ENCODE measurements around the gene SGK1.

Gene SGK1

DNA sequence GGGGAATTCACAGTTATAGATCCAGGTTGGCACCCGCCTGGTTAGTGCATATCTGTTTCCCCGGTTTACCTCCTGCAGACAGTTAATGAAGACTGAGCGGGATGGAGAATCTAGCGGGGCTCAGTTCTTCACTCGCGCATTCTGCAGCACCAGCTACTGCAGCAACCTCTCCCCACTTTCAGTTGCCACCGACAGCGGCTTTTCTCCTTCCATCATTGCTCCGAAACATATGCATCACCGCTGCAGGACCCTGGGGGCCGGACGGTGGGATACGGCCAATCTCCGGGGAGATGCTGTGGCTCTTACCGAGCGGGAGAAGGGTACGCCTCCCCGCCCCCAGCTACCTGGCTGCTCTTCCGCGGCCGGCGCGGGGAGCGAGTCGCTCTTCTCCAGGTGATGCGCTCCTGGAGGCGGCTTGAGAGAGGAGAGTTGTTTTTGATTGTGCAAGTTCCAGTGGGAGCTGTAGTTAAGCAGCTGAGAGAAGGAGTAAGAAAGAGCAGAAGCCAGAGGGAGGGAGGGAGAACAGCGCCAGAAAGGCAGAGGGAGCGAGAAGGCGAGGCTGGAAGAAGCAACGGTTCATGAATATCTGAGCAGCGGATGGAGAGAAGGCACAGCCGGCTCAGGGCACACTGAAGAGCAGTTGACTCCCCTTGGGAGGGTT, at the start of gene SGK1:
SGK1 (minus strand) TSS at position 642 of the 661 bp plus-strand sequence. CDS start 652 bp downstream, outside the sequence.
- H3K9me3 ChIP-seq (ENCODE audit: low read depth, low read length): no peaks in the 10 kb centered on the region
- TF ChIP-seq EZH2 (IDR thresholded peaks at IDR 0.05): no peak
- no peak for TF ChIP-seq POLR2AphosphoS5 (IDR thresholded peaks at IDR 0.05; ENCODE audit: borderline replicate concordance, low read depth, low read length)
- TF ChIP-seq FOXP2 (optimal IDR thresholded peaks at IDR 0.05; ENCODE audit: control extremely low read depth, extremely low read length, insufficient read depth): no peak
- H3K4me3 ChIP-seq: peak within 1 kb of the TSS; percentile 44
- no peak within 1 kb of the TSS for H3K9ac ChIP-seq (ENCODE audit: insufficient read length)
- no peak for DNase-seq (ENCODE audit: low read depth, low spot score)
- H3K27ac ChIP-seq: no peak within 1 kb of the TSS
- H3K36me3 ChIP-seq (ENCODE audit: insufficient read depth, low read length): no peaks in the 10 kb centered on the region

DNA sequence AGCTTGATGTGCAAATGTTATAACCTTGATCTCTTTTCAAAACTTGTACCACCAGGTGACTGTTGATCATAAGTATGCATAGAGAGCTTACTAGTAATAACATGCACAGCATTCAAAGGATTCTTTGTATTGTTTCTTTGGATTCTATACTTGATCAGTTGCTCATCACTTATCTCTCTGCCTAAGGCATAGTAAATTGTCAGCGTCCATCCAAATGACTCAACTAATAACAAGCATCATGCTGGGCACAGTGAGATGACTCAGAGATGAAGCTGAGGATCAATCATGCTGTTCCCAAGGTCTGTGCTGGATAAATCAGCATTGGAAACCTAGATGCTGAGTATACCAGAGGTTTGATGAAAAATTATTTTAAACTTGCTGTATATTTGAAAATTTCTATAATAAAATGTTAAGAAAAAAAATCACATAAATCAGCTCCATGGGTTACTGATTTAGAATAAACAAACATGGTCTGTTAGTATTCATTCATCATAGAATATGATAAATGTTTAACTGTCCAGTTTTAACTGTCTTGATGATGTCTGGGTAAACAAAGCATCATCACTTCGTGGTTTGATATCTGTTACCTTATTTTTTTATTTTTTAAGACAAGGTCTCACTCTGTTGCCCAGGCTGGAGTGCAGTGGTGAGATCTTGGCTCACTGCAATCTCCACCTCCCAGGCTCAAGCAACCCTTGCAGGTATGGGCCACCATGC, 45.6 kb upstream of the SGK1 start:
- Histone ChIP-seq H3K27ac (no peak overlapping the region), H3K4me3 (no peak overlapping the region), H3K36me3 (ENCODE audit: insufficient read depth, low read length) (no peaks in the 10 kb centered on the region), H3K9me3 (ENCODE audit: low read depth, low read length) (no peaks in the 10 kb centered on the region), H3K9ac (ENCODE audit: insufficient read length) (no peak overlapping the region)
- TF ChIP-seq EZH2 (IDR thresholded peaks at IDR 0.05) (no peak), POLR2AphosphoS5 (IDR thresholded peaks at IDR 0.05; ENCODE audit: borderline replicate concordance, low read depth, low read length) (no peak), FOXP2 (optimal IDR thresholded peaks at IDR 0.05; ENCODE audit: control extremely low read depth, extremely low read length, insufficient read depth) (no peak)
- no peak for DNase-seq (ENCODE audit: low read depth, low spot score)

DNA sequence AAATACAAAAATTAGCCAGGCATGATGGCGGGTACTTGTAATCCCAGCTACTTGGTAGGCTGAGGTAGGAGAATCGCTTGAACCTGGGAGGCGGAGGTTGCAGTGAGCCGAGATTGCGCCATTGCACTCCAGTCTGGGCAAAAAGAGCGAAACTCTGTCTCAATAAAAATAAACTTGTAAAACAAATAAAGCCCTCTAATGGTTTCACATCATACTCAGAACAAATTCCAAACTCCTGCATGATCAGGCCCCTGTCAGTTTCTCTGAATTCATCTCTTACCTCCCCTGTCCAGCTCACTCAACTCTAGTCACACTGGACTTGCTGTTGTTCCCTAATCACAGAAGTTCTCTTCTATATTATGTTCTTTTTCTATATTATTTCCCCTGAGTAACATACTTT, 43.1 kb upstream of the SGK1 start:
- no peaks in the 10 kb centered on the region for H3K36me3 ChIP-seq (ENCODE audit: insufficient read depth, low read length)
- no peak overlapping the region for H3K4me3 ChIP-seq
- H3K9me3 ChIP-seq (ENCODE audit: low read depth, low read length): no peaks in the 10 kb centered on the region
- H3K9ac ChIP-seq (ENCODE audit: insufficient read length): no peak overlapping the region
- no peak overlapping the region for H3K27ac ChIP-seq
- TF ChIP-seq EZH2 (IDR thresholded peaks at IDR 0.05) (no peak), FOXP2 (optimal IDR thresholded peaks at IDR 0.05; ENCODE audit: control extremely low read depth, extremely low read length, insufficient read depth) (no peak), POLR2AphosphoS5 (IDR thresholded peaks at IDR 0.05; ENCODE audit: borderline replicate concordance, low read depth, low read length) (no peak)
- no peak for DNase-seq (ENCODE audit: low read depth, low spot score)

- no peak overlapping the region for H3K9ac ChIP-seq (ENCODE audit: insufficient read length)
- H3K36me3 ChIP-seq (ENCODE audit: insufficient read depth, low read length): no peaks in the 10 kb centered on the region
- no peak for TF ChIP-seq FOXP2 (optimal IDR thresholded peaks at IDR 0.05; ENCODE audit: control extremely low read depth, extremely low read length, insufficient read depth)
- TF ChIP-seq POLR2AphosphoS5 (IDR thresholded peaks at IDR 0.05; ENCODE audit: borderline replicate concordance, low read depth, low read length): no peak
- no peak for TF ChIP-seq EZH2 (IDR thresholded peaks at IDR 0.05)
- H3K9me3 ChIP-seq (ENCODE audit: low read depth, low read length): no peaks in the 10 kb centered on the region
- no peak for DNase-seq (ENCODE audit: low read depth, low spot score)
- H3K27ac ChIP-seq: no peak overlapping the region
- H3K4me3 ChIP-seq: no peak overlapping the region
These were observed 41.4 kb upstream of the SGK1 start for GRCh38 chr6:134359302-134359701.

GRCh38 chr6:134358320-134358719, 40.4 kb upstream of the SGK1 start:
- TF ChIP-seq POLR2AphosphoS5 (IDR thresholded peaks at IDR 0.05; ENCODE audit: borderline replicate concordance, low read depth, low read length) (no peak), EZH2 (IDR thresholded peaks at IDR 0.05) (no peak), FOXP2 (optimal IDR thresholded peaks at IDR 0.05; ENCODE audit: control extremely low read depth, extremely low read length, insufficient read depth) (no peak)
- H3K9ac ChIP-seq (ENCODE audit: insufficient read length): no peak overlapping the region
- H3K27ac ChIP-seq: no peak overlapping the region
- no peak overlapping the region for H3K4me3 ChIP-seq
- H3K9me3 ChIP-seq (ENCODE audit: low read depth, low read length): no peaks in the 10 kb centered on the region
- H3K36me3 ChIP-seq (ENCODE audit: insufficient read depth, low read length): no peaks in the 10 kb centered on the region
- DNase-seq (ENCODE audit: low read depth, low spot score): no peak

DNA sequence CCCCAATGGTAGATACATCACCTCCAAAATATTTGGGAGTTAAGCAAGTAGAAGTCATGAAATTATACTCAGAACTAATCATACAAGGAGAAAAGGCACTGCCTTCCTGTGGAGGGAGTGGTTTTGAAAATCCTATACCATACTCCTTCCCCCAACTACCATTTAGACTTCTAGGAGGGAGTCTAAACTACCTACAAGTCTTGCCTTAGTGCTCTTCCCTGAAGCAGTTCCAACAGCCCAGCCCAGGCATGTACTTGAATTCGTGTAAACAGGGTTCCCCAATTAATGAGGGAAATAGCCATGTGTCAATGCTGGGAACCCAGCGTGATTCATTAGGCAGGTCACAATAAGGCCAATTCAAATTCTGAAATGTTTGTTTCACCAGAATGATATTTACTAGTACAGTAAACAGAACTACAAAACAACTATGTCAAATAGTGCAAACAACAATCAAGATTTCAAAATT, 39.1 kb upstream of the SGK1 start:
- TF ChIP-seq POLR2AphosphoS5 (IDR thresholded peaks at IDR 0.05; ENCODE audit: borderline replicate concordance, low read depth, low read length) (no peak), EZH2 (IDR thresholded peaks at IDR 0.05) (no peak), FOXP2 (optimal IDR thresholded peaks at IDR 0.05; ENCODE audit: control extremely low read depth, extremely low read length, insufficient read depth) (no peak)
- H3K36me3 ChIP-seq (ENCODE audit: insufficient read depth, low read length): no peaks in the 10 kb centered on the region
- no peak for DNase-seq (ENCODE audit: low read depth, low spot score)

GRCh38 chr6:134356405-134356804, 38.5 kb upstream of the SGK1 start:
- Histone ChIP-seq H3K9me3 (ENCODE audit: low read depth, low read length) (no peaks in the 10 kb centered on the region), H3K9ac (ENCODE audit: insufficient read length) (no peak overlapping the region), H3K27ac (no peak overlapping the region), H3K36me3 (ENCODE audit: insufficient read depth, low read length) (no peaks in the 10 kb centered on the region), H3K4me3 (no peak overlapping the region)
- TF ChIP-seq FOXP2 (optimal IDR thresholded peaks at IDR 0.05; ENCODE audit: control extremely low read depth, extremely low read length, insufficient read depth) (no peak), POLR2AphosphoS5 (IDR thresholded peaks at IDR 0.05; ENCODE audit: borderline replicate concordance, low read depth, low read length) (no peak), EZH2 (IDR thresholded peaks at IDR 0.05) (no peak)
- DNase-seq (ENCODE audit: low read depth, low spot score): no peak

More for the DNA sequence above, 39.1 kb upstream of the SGK1 start:
- Histone ChIP-seq H3K4me3 (no peak overlapping the region), H3K27ac (no peak overlapping the region), H3K9ac (ENCODE audit: insufficient read length) (no peak overlapping the region), H3K9me3 (ENCODE audit: low read depth, low read length) (no peaks in the 10 kb centered on the region)

DNA sequence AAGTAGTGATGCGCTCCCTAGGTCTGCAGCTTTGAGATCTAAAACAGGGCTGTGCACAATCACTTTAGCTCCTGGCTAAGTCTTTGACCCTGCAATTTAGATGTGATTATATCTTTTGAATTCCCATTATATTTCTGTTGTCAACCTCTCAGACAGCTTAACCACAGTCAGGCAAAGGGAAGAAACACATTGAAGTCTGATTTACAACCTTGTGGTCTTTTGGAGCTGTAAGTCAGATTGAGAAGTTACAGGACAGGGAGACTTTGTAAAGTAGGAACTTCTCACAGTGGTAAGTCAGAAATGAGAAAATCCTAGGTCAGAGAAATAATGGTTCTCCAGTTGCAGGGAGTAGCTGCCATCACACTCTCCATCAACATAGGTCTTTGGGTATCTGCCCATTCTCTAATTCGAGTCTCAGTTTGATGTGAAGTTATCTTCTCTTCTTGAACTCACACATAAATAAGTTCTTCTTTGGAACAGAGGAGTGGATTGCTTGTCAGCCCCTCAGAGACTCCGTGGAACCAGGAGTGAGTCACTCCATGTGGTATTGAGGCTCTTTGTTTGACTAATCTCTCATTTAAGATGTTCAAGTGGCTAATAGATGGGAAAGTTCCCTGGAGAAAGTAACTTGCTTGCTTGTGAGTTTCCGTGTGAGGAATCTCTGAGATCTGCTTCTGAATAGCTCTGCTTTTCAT, 35.0 kb upstream of the SGK1 start:
- H3K9me3 ChIP-seq (ENCODE audit: low read depth, low read length): no peaks in the 10 kb centered on the region
- H3K27ac ChIP-seq: no peak overlapping the region
- no peak for DNase-seq (ENCODE audit: low read depth, low spot score)
- H3K36me3 ChIP-seq (ENCODE audit: insufficient read depth, low read length): no peaks in the 10 kb centered on the region
- H3K9ac ChIP-seq (ENCODE audit: insufficient read length): no peak overlapping the region
- TF ChIP-seq POLR2AphosphoS5 (IDR thresholded peaks at IDR 0.05; ENCODE audit: borderline replicate concordance, low read depth, low read length) (no peak), EZH2 (IDR thresholded peaks at IDR 0.05) (no peak), FOXP2 (optimal IDR thresholded peaks at IDR 0.05; ENCODE audit: control extremely low read depth, extremely low read length, insufficient read depth) (no peak)
- no peak overlapping the region for H3K4me3 ChIP-seq
